Activated CD4-positive, CD25-positive, alpha-beta regulatory T cell treated with anti-CD3 and anti-CD28 coated beads, Interleukin-2, amount 50 U/mL, for 16 hours (primary cell): ENCODE measurements around the gene KCNAB1.
"Not testable (repeated sequence)": the region's sequence is repeated elsewhere in the genome, so short reads cannot be mapped to it uniquely, and the experiment has no call there.

Experiments
- DNase-seq: peaks from one replicate; pipeline ENCODE4 v3.0.0-alpha.2; 2020; ENCODE audit warnings: low read depth, low spot score

KCNAB1 gene

DNA sequence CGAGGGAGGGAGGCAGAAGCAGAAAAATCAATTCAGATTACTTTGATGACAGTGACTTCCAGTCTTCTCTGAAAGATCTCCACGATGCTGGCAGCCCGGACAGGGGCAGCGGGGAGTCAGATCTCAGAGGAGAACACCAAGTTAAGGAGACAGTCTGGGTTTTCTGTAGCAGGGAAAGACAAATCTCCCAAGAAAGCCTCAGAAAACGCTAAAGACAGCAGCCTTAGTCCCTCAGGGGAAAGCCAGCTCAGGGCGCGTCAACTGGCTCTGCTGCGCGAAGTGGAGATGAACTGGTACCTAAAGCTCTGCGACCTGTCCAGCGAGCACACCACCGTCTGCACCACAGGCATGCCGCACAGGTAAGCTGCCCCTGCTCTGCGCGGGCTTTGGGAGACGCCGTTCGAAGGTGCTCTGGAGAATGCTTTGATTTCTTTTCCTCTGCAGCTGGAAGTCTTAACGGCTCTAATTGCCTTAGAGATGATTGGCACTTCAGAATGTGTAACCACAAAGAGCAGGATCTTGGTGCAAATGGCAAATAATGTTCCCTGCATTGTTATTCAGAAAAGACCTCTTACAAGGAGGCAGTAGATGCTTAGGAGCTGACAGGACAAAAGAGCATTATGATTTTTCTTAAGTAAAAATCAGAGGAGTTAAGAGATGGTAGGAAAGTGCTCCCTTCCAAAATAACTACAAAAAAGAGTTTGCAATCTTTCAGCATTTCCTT, at the start of gene KCNAB1:
Gene KCNAB1 (plus strand): TSS at position 51 of the 724 bp plus-strand sequence.
- DNase-seq: no peak

- DNase-seq: no peak
These were observed 49.3 kb upstream of the KCNAB1 start for GRCh38 chr3:156071031-156071430.

DNA sequence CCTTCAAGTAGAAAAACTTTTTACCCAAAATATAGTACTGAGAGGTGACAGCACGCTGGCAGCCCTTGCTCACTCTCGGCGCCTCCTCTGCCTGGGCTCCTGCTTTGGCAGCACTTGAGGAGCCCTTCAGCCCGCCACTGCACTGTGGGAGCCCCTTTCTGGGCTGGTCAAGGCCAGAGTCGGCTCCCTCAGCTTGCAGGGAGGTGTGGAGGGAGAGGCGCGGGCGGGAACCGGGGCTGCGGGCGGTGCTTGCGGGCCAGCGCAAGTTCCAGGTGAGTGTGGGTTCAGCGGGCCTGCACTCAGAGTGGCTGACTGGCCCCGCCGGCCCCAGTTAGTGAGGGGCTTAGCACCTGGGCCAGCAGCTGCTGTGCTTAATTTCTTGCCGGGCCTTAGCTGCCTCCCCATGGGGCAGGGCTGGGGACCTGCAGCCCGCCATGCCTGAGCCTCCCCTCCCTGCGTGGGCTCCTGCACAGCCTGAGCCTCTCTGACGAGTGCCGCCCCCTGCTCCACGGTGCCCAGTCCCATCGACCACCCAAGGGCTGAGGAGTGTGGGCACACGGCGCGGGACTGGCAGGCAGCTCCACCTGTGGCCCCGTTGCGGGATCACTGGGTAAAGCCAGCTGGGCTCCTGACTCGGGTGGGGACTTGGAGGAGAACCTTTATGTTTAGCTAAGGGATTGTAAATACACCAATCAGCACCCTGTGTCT, 47.3 kb upstream of the KCNAB1 start:
- not testable (repeated sequence) for DNase-seq

- no peak for DNase-seq
These were observed 30.3 kb upstream of the KCNAB1 start for GRCh38 chr3:156090126-156090525.

DNA sequence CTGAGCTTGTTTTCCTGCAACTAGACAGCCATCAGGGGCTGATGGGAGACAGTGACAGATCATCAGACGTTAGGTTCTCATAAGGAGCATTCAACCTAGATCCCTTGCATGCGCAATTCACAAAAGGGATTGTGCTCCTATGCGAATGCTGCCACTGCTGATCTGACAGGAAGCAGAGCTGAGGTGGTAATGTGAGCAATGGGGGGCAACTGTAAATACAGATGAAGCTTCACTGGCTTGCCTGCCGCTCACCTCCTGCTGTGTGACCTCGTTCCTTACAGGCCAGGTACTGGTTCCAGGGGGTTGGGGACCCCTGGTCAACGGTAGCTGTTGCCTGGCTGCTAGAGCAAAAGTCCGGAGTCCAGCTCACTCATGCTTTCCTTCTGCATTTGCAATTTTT, 26.4 kb upstream of the KCNAB1 start:
- DNase-seq: no peak

- DNase-seq: no peak
These were observed 26.0 kb upstream of the KCNAB1 start for GRCh38 chr3:156094391-156094790.

- not testable (repeated sequence) for DNase-seq
These were observed 24.7 kb upstream of the KCNAB1 start for GRCh38 chr3:156095652-156096051.

GRCh38 chr3:156098437-156099035, 21.8 kb upstream of the KCNAB1 start:
- DNase-seq: no peak

GRCh38 chr3:156099348-156099747, 21.0 kb upstream of the KCNAB1 start:
- not testable (repeated sequence) for DNase-seq

- not testable (repeated sequence) for DNase-seq
These were observed 20.4 kb upstream of the KCNAB1 start for GRCh38 chr3:156099984-156100383.

GRCh38 chr3:156102267-156102931, 18.0 kb upstream of the KCNAB1 start:
- DNase-seq: no peak

- no peak for DNase-seq
These were observed 13.5 kb upstream of the KCNAB1 start for GRCh38 chr3:156106721-156107373.

DNA sequence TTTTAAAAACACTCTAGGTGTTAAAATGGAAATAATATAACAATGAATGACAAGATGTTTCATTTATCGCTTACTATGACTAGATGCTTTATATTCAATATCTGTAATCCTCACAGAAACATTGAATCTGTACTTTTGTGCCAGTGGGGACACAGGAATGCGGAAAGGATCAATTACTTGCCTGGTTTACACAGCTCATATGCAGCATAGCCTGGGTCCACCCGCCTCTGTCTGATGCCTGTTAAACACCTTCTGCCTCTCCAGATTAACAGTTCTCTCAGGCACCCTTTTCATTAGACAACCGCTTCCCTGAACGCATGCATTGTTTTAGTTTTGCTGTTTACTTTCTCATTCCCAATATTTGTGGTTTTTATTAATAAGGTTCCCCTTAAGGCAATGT, 12.9 kb upstream of the KCNAB1 start:
- no peak for DNase-seq

DNA sequence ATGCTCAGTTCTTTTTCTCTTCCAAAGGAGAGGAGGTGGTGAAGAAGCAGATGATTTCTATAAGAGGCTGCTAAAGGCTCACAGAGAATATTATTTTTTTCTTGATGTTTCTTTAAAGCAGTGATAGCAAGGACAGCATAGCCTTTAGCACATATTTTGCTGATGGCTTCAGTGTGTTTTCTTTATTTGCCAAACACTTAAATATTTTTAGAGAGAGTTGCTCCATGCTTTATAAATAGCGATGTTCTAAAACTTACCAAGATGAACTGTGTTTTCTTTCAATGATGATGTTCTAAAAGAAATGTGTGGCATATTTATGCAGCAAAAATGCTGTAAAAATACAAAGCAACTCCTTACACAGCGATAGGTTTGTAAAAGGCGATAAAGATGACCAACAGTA, 11.8 kb upstream of the KCNAB1 start:
- DNase-seq: no peak

DNA sequence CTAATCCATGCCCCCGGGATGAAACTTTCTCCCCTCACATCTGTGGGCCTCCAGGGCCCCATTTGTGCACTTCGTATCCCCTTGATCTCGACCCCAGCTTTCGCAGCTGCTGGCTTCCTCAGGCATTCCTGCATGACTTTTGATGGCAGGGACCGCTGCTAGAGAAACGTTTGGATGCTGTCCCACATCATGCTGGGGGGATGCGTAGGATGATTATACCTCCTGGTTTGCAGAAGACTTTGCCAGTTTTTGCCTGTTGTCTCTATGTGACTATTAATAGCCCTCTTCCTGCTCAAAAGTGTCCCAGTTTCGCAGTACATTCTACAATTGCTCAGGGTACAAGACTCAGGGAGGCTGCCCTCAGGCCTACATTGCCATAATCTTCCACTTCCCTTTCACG, 10.4 kb upstream of the KCNAB1 start:
- no peak for DNase-seq

DNA sequence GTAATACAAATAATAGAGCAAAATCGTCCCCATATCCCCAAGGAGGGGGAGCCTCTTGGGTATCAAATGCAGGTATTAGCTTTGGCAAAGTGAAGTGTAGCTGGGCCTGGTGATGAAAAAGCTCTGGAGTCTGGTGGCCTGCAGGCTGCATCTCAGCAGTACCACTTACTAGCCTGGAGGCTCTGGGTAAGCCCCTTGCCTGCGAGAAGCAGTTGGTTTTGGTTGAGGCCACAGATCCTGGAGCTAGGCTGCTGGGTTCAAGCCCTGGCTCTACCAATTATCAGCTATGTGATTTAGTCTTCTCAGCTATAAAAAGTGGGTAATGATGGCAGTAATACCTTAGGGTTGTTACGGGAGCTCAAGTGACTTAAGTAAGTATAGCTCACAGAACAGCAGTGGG, 6.1 kb downstream of the KCNAB1 start:
- DNase-seq: no peak

DNA sequence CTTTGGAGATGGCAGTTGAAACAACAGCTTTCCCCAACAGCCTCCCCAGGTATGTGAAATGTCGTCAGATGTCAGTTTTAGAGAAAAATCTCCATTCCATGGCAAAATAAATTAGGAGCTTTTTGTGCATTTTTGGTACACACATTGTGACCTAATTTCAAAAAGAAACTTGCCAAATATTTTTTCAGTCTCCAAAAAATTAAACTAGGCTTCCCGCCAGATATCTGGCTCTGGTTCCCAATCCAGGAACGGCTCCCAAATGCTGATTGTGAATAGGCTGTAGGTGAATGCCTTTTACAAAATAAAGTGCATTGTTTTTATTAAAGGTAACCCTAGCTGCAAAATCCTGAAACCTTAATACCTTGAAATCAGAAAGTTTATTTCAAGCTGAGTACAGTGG, 10.9 kb downstream of the KCNAB1 start:
- no peak for DNase-seq

- DNase-seq: no peak
These were observed 11.4 kb downstream of the KCNAB1 start for GRCh38 chr3:156131799-156132198.

- no peak for DNase-seq
These were observed 11.9 kb downstream of the KCNAB1 start for GRCh38 chr3:156132313-156132712.

- DNase-seq: no peak
These were observed 12.7 kb downstream of the KCNAB1 start for GRCh38 chr3:156133076-156133475.

GRCh38 chr3:156135921-156136638, 15.7 kb downstream of the KCNAB1 start:
- DNase-seq: no peak
